Heart left ventricle (tissue), 13 donors: ENCODE results near the gene TBL1XR1.

Source experiments
- CTCF ChIP-seq, 12 donors: fragments of 200-600 bp; sonication (generic) in 4 of 12; IDR thresholded peaks; one replicate each; pipeline versions ENCODE4 v1.5.0 to v1.8.0; 2018 to 2022; ENCODE audit warnings: antibody characterized with exemption in 12 of 12, mild to moderate bottlenecking in 5 of 12
- POLR2A ChIP-seq, 2 donors: fragments of 450-650 bp; IDR thresholded peaks; one replicate each; pipeline ENCODE4 v1.6.1; 2017; ENCODE audit warnings: antibody characterized with exemption in 2 of 2, mild to moderate bottlenecking in 2 of 2, moderate library complexity in 2 of 2
- donor health status: ischemic (EF 13 %, LVEDD 7.1; RV severe dilation, severe dysfunction).
- donor health status: DM: no; HTN: yes; CAD: no.
- donor health status: DM: no; HTN: no; CAD: no.
- donor health status: ischemic (EF 25% LVEDD 6.9; RV normal size, moderate dysfunction).
- donor health status: ischemic (EF 25% LVEDD 5.7; RV mildly dilated, moderate dysfunction).
- donor health status: ischemic (EF 35%, LVEDD 5.7; RV mildly dilated, moderate dysfunction).
- donor health status: nonischemic (EF 11% LVEDD 7.7; RV severe dilation, severe dysfunction).
- donor health status: DM: yes; HTN: yes; CAD: no.
- donor health status: PGD.
- donor health status: ischemic (EF 29% LVEDD 5.4; RV normal size, mild dysfunction).
- donor health status: nonischemic (EF 23%, LVEDD 6.1; RV moderate dilation, normal function).

GRCh38 chr3:177162742-177163141 is 34.5 kb downstream of the TBL1XR1 start:
- TF ChIP-seq POLR2A (IDR thresholded peaks at IDR 0.05): no peak
- TF ChIP-seq CTCF (IDR thresholded peaks at IDR 0.05): no peak
